Stimulated activated CD8-positive, alpha-beta memory T cell treated with anti-CD3 and anti-CD28 coated beads, Interleukin-2, amount 100 ng/mL, for 48 hours (primary cell): ENCODE data around the gene MAST2.
"Not testable (repeated sequence)": the region's sequence is repeated elsewhere in the genome, so short reads cannot be mapped to it uniquely, and the experiment has no call there.

ENCODE experiments used
- DNase-seq, 2 donors: peaks; one replicate each; pipeline ENCODE4 v3.0.0-alpha.2; 2020; ENCODE audit warnings: low read depth in 2 of 2

Gene MAST2

DNA sequence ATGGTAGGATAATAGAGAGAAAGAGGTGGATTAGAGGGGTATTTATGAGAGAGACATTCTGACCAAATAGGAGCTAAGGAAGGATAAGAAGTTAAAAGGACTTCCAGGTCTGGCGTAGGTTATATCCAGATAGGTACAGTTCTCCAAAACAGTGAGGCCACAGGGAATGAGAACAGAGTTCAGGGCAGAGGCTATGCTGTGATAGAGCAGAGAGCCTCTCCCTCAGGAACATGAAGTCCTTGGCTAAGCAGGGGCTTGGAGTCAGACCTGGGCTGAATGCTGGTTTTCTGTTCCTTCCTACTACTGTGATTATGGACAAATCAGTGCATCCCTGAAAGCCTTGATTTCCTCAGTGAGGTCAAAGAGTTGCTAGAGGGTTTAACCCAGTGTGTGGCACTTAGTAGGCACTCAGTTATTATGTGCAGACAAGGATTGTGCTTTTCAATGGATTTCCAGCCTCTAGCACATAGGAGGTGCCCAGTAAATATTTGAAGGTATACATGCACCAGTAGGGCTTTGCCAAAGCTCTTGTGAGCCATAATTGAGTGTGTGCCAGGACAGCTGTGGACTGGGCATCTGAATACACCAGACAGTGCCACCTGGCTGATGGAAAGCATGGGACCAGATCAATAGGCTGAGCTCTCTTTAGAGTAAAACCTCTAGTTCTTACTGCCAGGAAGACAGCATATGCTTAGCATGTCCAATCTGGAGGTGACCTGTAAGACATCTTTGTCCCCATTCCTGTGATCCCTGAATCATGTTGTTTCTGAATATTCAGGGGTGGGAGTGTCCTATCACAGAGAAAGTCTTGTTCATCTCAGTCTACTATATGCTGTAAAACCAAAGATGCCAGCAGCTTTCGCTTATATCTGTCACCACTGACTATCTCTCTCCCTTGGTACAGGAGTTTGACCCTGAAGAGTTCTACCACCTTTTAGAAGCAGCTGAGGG lies 217.9 kb downstream of the MAST2 start:
- DNase-seq, result no peak

DNA sequence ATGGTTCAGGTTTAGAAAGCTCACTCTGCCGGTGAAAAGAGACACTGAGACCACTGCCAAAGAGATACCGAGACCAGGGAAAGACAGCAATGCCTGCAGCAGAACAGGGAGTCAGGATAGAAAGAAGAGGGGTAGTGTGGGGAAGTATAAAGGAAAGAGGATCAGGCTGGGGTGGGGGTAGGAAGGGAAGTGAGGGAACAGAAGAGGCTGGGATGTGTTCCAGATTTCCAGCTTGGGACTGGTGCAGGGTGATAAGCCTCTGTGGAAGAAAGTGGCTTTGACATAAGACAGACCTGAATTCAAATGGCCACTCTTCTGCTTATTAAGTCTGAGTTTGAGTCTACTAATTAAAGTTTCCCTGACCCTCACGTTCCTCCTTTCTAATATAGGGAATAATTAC lies 223.1 kb downstream of the MAST2 start:
- DNase-seq, result no peak

DNA sequence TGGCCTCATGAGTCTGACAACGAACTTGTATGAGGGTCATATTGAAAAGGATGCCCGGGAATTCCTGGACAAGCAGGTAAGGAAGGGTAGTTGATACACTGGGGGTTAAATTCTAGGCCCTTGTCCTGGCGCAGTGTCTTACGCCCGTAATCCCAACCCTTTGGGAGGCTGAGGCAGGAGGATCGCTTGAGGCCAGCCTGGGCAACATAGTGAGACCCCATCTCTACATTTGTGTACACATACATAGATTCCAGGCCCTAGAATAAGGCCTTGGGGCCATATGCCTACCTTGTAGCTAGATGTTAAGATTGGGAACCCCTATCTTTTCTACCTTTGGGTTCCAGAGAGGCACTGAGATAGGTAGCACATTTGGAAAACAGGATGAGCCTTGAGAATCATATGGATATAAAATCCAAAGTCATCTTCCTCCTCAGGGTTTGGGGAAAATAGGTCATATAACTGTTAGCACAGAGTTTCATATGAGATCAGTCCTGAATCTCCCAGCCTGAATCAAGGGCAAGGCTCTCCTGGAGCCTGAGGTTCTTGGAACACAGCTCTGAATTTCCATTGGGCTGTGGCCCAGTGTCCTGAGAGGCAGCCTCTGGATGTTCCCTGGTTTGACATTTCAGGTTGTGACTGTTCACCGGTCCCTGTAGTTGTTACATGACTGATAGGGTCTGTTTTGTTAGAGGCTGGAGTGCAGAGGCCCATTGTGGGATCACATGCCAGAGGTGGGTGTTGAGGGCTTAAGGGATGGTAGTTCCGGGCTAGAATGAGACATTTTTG lies 224.6 kb downstream of the MAST2 start:
- DNase-seq, result no peak

DNA sequence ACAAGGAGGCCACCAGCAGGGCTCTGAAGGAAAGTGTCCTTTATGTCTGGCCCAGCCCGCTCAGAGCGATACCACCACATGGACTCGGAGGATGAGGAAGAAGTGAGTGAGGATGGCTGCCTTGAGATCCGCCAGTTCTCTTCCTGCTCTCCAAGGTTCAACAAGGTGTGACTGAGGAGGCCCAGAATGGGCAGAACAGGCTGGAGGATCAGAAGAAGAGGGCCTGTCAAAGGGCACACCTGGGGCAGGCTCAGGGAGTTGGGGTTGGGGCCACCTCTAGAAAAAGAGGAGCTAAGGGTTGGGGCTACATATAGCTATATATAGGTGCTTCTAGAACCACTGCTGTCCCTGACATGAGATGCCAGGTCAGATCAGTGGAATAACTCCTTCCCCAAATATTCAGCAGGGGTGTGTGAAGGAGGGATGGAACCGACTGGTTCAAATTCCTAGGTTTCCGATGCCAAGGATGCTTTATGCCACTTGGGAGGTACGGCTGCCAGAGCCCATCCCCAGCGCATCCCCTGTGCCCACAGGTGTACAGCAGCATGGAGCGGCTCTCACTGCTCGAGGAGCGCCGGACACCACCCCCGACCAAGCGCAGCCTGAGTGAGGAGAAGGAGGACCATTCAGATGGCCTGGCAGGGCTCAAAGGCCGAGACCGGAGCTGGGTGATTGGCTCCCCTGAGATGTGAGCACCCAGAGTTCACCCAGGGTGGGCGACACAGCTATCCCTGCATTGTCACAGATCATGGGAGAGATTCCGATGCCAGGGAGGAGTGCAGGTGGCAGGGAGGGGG lies 226.9 kb downstream of the MAST2 start:
- no peak for DNase-seq

DNA sequence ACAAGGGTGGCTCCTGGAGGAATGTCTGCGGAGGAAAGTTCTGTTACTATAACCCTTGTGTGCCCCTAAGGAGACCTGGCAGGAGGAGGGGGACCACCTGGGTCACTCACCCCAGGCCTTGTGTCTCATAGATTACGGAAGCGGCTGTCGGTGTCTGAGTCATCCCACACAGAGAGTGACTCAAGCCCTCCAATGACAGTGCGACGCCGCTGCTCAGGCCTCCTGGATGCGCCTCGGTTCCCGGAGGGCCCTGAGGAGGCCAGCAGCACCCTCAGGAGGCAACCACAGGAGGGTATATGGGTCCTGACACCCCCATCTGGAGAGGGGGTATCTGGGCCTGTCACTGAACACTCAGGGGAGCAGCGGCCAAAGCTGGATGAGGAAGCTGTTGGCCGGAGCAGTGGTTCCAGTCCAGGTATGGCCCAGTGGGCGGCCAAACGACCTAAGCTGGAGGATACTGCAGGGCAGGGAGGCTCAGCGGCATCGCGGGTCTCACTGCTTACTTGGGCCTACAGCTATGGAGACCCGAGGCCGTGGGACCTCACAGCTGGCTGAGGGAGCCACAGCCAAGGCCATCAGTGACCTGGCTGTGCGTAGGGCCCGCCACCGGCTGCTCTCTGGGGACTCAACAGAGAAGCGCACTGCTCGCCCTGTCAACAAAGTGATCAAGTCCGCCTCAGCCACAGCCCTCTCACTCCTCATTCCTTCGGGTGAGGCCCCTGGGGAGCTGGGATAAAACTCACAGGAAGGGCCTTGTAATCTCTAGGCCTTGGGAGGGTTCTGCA lies 227.7 kb downstream of the MAST2 start:
- no peak for DNase-seq

DNA sequence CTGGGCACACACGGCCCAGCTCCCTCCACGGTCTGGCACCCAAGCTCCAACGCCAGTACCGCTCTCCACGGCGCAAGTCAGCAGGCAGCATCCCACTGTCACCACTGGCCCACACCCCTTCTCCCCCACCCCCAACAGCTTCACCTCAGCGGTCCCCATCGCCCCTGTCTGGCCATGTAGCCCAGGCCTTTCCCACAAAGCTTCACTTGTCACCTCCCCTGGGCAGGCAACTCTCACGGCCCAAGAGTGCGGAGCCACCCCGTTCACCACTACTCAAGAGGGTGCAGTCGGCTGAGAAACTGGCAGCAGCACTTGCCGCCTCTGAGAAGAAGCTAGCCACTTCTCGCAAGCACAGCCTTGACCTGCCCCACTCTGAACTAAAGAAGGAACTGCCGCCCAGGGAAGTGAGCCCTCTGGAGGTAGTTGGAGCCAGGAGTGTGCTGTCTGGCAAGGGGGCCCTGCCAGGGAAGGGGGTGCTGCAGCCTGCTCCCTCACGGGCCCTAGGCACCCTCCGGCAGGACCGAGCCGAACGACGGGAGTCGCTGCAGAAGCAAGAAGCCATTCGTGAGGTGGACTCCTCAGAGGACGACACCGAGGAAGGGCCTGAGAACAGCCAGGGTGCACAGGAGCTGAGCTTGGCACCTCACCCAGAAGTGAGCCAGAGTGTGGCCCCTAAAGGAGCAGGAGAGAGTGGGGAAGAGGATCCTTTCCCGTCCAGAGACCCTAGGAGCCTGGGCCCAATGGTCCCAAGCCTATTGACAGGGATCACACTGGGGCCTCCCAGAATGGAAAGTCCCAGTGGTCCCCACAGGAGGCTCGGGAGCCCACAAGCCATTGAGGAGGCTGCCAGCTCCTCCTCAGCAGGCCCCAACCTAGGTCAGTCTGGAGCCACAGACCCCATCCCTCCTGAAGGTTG lies 231.4 kb downstream of the MAST2 start:
- DNase-seq, result no peak

DNA sequence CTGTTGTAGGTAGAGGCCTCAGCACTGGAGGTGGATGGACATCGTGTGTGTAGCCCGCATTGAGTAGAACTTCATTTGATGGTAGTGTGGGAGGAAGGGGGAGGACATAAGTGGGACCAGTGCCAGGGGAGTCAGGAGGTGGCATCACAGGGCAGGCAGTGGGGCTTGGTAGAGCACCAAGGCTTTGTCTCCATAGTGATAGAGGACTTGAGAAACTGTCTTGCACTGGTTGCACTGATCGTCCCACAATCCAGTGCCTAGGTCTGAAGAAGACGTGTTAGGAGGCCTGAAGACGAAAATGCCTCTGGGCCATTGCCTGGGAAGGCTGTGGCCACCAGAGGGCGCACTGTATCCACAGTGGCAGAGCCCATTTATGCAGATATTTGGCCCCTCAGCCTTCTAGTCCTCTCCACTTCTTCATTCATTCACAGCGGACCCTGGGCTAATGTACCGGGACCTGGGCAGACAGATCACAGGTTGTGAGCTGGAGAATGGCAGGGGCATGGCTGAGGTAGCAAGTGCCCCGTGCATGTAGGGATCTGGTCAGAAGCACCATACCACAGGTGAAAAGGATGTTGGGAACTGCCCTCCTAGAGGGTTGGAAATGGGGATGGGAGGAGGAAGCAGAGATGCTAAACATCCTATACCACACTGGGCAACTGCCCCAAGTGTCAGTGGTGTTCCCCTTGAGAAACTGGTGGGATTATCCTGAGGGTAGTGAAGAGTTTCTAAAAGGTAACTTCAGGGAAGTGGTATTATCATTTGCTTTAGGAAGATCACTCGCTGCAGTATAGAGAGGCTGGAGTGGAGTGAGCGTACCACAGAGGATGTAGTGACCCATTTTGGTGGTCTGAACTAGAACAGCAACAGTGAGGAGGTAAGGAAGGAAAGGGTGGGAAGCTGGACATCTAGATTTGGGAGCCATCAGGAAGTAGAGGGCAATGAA lies 233.8 kb downstream of the MAST2 start:
- peak; percentile 74 to 76 for DNase-seq

DNA sequence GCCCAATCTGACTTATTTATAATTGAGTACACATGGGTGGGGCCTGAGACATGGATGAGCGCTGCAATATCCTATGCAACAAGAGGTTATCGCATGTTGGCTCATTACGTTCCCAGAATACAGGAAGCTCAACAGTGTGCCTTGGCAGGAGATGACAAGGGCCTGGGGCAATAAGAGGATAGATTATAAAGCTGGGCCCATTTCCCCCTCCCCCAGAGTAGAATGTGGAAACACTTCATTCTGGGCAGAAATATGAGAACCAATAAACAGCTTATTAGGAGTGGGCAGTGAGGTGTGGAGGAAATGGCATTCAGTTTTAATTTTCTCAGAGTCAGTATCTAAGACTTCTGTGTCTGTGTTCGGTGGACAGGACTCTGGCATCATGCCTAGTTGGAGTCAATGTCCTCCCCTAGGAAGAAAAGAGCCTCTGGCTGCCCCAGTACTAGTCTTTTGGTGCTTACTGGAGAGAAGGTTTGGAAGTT lies 236.2 kb downstream of the MAST2 start:
- DNase-seq, result no peak

DNA sequence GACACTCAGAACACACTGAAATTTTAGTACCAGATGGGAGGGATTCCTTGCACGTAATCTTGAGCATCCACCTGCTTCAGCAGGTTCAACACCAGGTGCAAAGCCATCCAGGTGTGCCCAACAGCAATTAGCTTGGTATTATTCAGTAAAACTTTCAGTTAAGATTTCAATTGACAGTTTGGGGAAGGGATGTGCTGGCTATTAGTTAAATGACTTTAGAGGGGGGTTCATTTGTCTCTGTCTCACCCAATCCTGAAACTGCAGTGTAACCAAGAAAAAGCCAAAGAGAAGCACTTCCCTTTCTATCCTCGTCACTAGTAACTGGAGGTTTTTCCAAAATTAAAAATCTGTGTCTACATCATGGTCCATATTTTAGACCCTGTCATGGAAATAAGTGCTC lies 238.1 kb downstream of the MAST2 start:
- DNase-seq, result no peak

DNA sequence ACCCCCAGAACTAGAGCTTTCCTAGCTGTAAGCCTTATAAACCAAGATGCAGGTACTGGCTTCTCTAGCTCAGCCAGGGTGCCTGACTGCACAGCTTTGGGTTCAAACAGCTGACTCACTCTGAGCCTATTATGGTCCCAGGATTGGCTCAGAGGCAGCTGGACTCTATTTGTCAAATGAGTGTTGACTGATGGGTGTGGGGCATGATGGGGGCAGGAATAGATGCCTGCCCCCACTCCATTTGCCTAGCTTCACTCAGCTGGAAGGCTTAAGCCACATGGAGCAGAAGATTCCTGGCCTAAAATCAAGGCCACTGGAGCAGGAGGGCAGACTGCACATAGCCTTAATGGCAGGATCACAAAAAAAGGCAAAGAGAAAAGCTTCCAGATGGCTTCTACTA lies 238.6 kb downstream of the MAST2 start:
- no peak for DNase-seq

DNA sequence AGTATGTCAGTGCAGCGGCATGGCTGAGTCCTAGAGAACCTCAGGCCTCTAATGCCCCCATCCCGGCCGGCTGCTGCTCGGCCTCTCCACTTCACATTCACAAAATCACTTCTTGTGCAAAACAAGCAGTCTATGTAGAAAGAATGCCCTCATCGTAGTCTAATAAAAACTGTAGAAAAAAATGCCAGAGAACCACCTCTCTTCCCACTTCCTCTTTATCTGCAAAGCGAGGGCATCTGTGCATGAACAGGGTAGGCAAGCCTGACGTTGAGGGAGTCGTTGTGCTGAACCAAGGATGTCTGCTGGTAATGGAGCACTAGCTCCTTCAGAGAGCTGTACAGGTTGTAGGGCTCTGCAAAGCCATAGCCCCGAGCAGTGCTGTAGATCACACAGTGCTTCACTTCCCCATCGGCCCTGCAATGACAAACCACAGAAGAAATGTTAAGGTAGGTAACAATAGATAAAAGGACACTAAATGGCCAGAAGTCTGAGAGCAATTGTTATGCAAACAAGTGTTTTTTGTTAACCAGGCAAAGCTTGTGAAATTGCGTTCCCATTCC lies 240.1 kb downstream of the MAST2 start:
- no peak for DNase-seq

DNA sequence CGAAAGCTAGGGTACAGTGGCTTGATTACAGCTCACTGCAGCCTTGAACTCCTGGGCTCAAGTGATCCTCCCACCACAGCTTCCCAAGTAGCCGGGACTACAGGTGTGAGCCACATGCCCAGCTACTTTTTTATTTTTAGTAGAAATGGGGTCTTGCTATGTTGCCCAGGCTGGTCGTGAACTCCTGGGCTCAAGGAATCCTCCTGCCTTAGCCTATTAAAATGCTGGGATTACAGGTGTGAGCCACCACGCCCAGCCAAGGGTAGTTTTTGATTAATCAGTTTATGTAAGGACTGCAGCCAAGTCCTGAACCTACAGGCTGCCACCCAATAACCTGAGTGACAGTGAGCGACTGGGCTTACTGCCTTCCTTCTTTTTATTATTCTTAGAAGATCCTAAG lies 240.7 kb downstream of the MAST2 start:
- DNase-seq, result no peak

DNA sequence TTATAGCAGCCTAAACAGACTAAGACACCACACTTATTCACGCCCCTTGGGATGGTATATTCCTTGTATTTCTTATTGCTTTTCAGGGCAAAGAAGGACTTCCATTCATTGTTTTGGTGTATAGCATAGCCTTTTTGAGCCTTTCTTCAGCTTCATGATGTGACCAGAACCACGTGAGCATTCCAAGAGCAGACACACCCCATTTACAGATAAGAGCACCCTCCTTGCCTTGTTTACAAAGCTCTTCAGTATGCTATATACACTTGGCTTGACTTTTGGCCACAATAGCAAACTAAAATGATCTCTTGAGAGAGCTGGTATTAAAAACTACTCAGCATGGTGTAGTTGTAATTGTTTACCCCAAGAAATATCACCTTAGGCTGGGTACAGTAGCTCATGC lies 250.3 kb downstream of the MAST2 start:
- DNase-seq, result no peak

DNA sequence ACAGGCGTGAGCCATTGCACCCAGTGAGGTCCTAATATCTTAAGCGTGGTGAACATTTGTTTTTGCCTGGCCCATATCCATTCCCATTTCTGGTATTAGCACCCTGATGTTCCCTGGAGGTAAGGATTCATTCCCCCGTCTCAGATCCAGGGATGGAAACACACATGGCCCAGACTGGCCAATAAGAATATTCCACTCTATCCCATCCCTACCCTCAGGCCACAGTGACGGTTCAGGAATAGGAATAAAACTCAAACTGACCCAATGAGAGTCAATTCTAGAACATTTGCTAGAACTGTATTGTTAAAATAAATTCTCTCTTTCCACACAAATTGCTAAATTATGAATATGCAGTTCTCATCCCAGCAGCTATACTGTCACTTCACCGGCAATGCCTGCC lies 252.9 kb downstream of the MAST2 start:
- no peak for DNase-seq

DNA sequence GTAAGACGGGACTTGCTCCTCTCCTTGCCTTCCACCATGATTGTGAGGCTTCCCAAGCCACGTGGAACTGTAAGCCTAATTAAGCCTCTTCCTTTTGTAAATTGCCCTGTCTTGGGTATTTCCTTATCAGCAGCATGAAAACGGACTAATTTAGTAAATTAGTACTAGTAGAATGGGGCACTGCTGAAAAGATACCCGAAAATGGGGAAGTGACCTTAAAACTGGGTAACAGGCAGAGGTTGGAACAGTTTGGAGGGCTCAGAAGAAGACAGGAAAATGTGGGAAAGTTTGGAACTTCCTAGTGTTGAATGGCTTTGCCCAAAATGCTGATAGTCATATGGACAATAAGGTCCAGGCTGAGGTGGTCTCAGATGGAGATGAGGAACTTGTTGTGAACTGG lies 253.8 kb downstream of the MAST2 start:
- DNase-seq, result not testable (repeated sequence)

DNA sequence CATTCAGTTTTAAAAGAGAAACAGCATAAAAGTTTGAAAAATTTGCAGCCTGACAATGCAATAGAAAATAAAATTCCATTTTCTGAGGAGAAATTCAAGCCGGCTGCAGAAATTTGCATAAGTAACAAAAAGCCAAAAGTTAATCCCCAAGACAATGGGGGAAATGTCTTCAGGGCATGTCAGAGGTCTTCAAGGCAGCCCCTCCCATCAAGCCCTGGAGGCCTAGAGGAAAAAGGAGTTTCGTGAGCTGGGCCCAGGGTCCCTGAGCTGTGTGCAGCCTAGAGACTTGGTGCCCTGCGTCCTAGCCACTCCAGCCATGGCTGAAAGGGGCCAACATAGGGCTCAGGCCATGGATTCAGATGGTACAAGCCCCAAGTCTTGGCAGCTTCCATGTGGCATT lies 254.4 kb downstream of the MAST2 start:
- DNase-seq, result no peak

DNA sequence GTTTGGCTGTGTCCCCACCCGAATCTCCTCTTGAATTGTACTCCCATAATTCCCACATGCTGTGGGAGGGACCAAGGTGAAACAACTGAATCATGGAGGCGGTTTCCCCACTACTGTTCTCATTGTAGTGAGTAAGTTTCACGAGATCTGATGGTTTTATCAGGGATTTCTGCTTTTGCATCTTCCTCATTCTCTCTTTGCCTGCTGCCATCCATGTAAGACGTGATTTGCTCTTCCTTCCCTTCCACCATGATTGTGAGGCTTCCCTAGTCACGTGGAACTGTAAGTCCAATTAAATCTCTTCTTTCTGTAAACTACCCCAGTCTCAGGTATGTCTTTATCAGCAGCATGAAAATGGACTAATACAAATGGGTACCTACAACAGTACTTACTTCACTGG lies 255.5 kb downstream of the MAST2 start:
- no peak for DNase-seq

DNA sequence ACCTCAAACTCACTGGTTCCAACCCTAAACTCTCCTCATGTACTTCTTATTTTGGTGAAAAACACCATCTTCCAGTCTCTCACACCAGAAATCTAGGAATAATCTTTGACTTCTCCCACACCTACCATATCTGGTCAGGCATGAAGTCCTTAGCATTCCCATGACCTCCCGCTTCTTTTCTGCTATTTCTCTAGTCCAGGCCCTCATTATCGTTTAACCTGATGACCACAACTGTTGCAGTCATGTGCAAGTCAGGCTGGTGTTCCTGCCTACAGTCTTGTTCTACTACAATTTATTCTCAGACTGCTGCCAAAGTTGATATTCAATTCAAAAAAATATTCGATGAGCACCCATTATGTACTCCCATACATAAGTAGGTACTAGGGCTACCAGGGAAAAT lies 257.7 kb downstream of the MAST2 start:
- no peak for DNase-seq
